ENCODE results near the gene RNU6-9. TPM values are rescaled to one million over a fixed set of nuclear protein-coding genes. Genes with fewer than 3 reads are reported as not detected.

RNU6-9 gene
- total RNA-seq, 2 donors from 2014 or later, result not detected

- no peak for TF ChIP-seq CTCF (IDR thresholded peaks at IDR 0.05)
- no peak for TF ChIP-seq POLR2AphosphoS5 (IDR thresholded peaks at IDR 0.05)
- TF ChIP-seq POLR2A (IDR thresholded peaks at IDR 0.05), result no peak
- no peak overlapping the region for H3K4me3 ChIP-seq
- no peak for DNase-seq (ENCODE audit: low spot score)
These were observed 18.1 kb downstream of the RNU6-9 start for GRCh38 chr19:911197-912033.

GRCh38 chr19:912181-913079 is 19.1 kb downstream of the RNU6-9 start:
- Histone ChIP-seq H3K27me3 (replicated peaks; ENCODE audit: insufficient read depth) (peaks cover 2% of the 10 kb centered on the region), H3K4me1 (replicated peaks) (peaks cover 9% of the 10 kb centered on the region), H3K4me3 (peak overlapping the region; percentile 82 to 92), H3K27ac (peak overlapping the region; percentile 92 to 93), H3K9me3 (no peaks in the 10 kb centered on the region), H3K36me3 (no peaks in the 10 kb centered on the region)
- 1% methylated on average over 47 of the region's 69 CpGs for WGBS
- no peak for DNase-seq (ENCODE audit: low spot score)
- TF ChIP-seq POLR2AphosphoS5 (IDR thresholded peaks at IDR 0.05) (no peak), CTCF (IDR thresholded peaks at IDR 0.05) (no peak)
- intact Hi-C loops (cut with DNase I), result loop anchor here (2.0 kb wide), 1 partner anchor 44 kb away; no protein-coding TSS in a partner anchor

More at GRCh38 chr19:911197-912033, 18.1 kb downstream of the RNU6-9 start:
- Histone ChIP-seq H3K36me3 (no peaks in the 10 kb centered on the region), H3K4me1 (replicated peaks) (peaks cover 4% of the 10 kb centered on the region), H3K27ac (no peak overlapping the region), H3K9me3 (no peaks in the 10 kb centered on the region), H3K27me3 (replicated peaks; ENCODE audit: insufficient read depth) (no peaks in the 10 kb centered on the region)
- 84% methylated on average over 53 of the region's 54 CpGs for WGBS
- intact Hi-C loops (cut with DNase I), result loop anchor here (2.0 kb wide), 1 partner anchor 43 kb away; no protein-coding TSS in a partner anchor

- Histone ChIP-seq H3K27ac (peak within 1 kb of the TSS; percentile 92 to 93), H3K27me3 (replicated peaks; ENCODE audit: insufficient read depth) (peaks cover 7% of the 10 kb centered on the region), H3K4me1 (replicated peaks) (peaks cover 11% of the 10 kb centered on the region), H3K4me3 (peak within 1 kb of the TSS; percentile 82 to 92), H3K36me3 (no peaks in the 10 kb centered on the region), H3K9me3 (no peaks in the 10 kb centered on the region)
- WGBS, result under 1% methylated on average over 43 of the region's 76 CpGs
- no peak for TF ChIP-seq CTCF (IDR thresholded peaks at IDR 0.05)
- peak; percentile 63 for TF ChIP-seq POLR2A (IDR thresholded peaks at IDR 0.05)
- no peak for TF ChIP-seq POLR2AphosphoS5 (IDR thresholded peaks at IDR 0.05)
- intact Hi-C loops (cut with DNase I), result loop anchor here (2.0 kb wide), 1 partner anchor 44 kb away; no protein-coding TSS in a partner anchor
- peak; percentile 80 for DNase-seq (ENCODE audit: low spot score)
These were observed 19.9 kb downstream of the RNU6-9 start, which contains the start of gene R3HDM4 for GRCh38 chr19:913080-913748. TSS of gene R3HDM4 (minus strand) at chr19:913219. CDS start at chr19:913157, 62 bp downstream.

GRCh38 chr19:916645-917322 is 23.5 kb downstream of the RNU6-9 start:
- 22% methylated on average over 33 of the region's 35 CpGs for WGBS
- peak overlapping the region; percentile 3 to 23 for H3K4me3 ChIP-seq
- H3K4me1 ChIP-seq (replicated peaks), result peaks cover 7% of the 10 kb centered on the region
- H3K36me3 ChIP-seq, result no peaks in the 10 kb centered on the region
- peaks cover 20% of the 10 kb centered on the region for H3K27me3 ChIP-seq (replicated peaks; ENCODE audit: insufficient read depth)
- no peaks in the 10 kb centered on the region for H3K9me3 ChIP-seq
- no peak for TF ChIP-seq POLR2A (IDR thresholded peaks at IDR 0.05)
- no peak for TF ChIP-seq CTCF (IDR thresholded peaks at IDR 0.05)
- no peak for TF ChIP-seq POLR2AphosphoS5 (IDR thresholded peaks at IDR 0.05)
- DNase-seq (ENCODE audit: low spot score), result no peak
- no peak overlapping the region for H3K27ac ChIP-seq
- intact Hi-C loops (cut with DNase I), result no loop called here
